A204.1 (cell line): ENCODE results near the gene STXBP6.

ENCODE experiments used
- FAIRE-seq: peaks from 2 replicates; lab custom pipeline; 2012; peaks lifted over from hg19 to GRCh38; lab: Jason Lieb, UNC

Gene STXBP6

GRCh38 chr14:25052385-25052784 is 2.4 kb upstream of the STXBP6 start:
- FAIRE-seq = no peak

GRCh38 chr14:25050269-25051150 is 563 bp upstream of the STXBP6 start:
- FAIRE-seq = no peak

GRCh38 chr14:25049093-25049567 is 817 bp downstream of the STXBP6 start:
- FAIRE-seq = no peak

GRCh38 chr14:25048170-25049016 is 1.6 kb downstream of the STXBP6 start:
- FAIRE-seq = no peak

GRCh38 chr14:25046301-25046943 is 3.5 kb downstream of the STXBP6 start:
- FAIRE-seq = no peak

GRCh38 chr14:25044106-25044698 is 5.7 kb downstream of the STXBP6 start:
- FAIRE-seq = no peak

GRCh38 chr14:25042362-25043299 is 7.3 kb downstream of the STXBP6 start:
- no peak for FAIRE-seq

- no peak for FAIRE-seq
Observed at GRCh38 chr14:25041898-25042297, 8.0 kb downstream of the STXBP6 start.

- no peak for FAIRE-seq
Observed at GRCh38 chr14:25041484-25041883, 8.5 kb downstream of the STXBP6 start.

GRCh38 chr14:25039933-25040332 is 10.0 kb downstream of the STXBP6 start:
- FAIRE-seq = no peak

GRCh38 chr14:25038044-25038668 is 11.8 kb downstream of the STXBP6 start:
- FAIRE-seq = no peak

- no peak for FAIRE-seq
Observed at GRCh38 chr14:25037032-25037431, 12.9 kb downstream of the STXBP6 start.

GRCh38 chr14:25034803-25035681 is 14.9 kb downstream of the STXBP6 start:
- FAIRE-seq = no peak

- no peak for FAIRE-seq
Observed at GRCh38 chr14:25033358-25033757, 16.6 kb downstream of the STXBP6 start.

GRCh38 chr14:25032092-25032784 is 17.7 kb downstream of the STXBP6 start:
- FAIRE-seq = no peak

- FAIRE-seq = no peak
Observed at GRCh38 chr14:25026476-25027137, 23.3 kb downstream of the STXBP6 start.

GRCh38 chr14:25019892-25020291 is 30.1 kb downstream of the STXBP6 start:
- no peak for FAIRE-seq

GRCh38 chr14:25017562-25017961 is 32.4 kb downstream of the STXBP6 start:
- FAIRE-seq = no peak
